ENCODE measurements around the gene RTBDN.

Gene RTBDN

DNA sequence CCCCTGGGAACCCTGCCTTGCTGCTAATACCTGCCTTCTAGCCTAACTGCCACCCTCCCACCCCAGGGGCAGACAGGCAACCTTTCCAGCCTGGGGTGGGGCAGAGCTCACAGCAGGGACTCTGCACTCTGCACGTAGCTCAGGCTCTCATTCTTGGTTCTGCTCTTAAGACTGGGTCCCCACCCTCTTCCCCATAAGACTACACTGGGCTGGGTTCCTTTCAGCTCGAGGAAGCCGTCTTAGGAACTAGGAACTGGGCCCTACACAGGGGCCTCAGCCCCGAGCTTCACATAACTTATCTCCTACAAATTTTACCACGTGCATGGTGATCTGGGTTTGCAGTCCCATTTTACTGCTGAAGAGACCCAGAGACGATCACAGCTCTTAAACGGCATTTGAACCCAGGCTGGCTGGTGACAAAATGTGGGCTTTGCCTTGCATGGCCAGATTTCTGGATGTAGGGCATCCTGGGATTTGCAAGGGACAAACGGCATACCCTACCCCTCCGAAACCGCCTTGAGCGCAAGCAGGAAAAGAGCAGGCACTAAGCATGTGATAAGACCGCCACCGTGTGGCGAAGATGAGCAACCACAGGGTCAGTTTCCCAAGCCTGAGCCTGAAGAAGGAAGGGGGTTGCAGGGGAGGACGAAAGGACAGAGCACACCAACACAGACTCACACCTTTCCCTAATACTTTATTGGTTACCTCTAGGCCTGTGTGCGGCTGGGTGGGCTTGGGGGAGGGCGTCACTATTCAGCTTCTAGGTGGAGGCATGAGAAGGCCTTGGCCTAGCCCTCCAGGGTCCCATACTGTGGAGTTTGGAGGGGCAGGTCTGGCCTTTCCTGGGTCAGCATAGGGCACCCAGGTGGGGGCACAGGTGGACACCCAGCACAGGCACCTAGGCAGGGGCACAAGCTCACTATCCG is 38.0 kb downstream of the RTBDN start:
- Histone ChIP-seq H3K4me3 (no peak overlapping the region), H3K27ac (peak overlapping the region in 20 of 21 experiments; percentile 8 to 100 (median 80))

DNA sequence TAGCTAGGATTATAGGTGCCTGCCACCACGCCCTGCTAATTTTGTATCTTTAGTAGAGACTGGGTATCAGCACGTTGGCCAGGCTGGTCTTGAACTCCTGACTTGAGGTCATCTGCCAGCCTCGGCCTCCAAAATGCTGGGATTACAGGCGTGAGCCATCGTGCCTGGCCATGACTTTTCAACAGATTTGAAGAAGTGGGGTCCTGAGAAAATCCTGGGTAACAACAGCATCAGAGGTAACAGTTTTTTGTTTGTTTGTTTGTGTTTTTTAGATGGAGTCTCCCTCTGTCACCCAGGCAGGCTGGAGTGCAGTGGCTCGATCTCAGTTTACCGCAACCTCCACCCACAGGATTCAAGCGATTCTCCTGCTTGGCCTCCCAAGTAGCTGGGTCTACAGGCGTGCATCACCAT is 39.4 kb downstream of the RTBDN start:
- peak overlapping the region in 18 of 21 experiments; percentile 16 to 100 (median 98) for H3K27ac ChIP-seq
- peak overlapping the region in 1 of 7 experiments; percentile 57 for H3K4me3 ChIP-seq

DNA sequence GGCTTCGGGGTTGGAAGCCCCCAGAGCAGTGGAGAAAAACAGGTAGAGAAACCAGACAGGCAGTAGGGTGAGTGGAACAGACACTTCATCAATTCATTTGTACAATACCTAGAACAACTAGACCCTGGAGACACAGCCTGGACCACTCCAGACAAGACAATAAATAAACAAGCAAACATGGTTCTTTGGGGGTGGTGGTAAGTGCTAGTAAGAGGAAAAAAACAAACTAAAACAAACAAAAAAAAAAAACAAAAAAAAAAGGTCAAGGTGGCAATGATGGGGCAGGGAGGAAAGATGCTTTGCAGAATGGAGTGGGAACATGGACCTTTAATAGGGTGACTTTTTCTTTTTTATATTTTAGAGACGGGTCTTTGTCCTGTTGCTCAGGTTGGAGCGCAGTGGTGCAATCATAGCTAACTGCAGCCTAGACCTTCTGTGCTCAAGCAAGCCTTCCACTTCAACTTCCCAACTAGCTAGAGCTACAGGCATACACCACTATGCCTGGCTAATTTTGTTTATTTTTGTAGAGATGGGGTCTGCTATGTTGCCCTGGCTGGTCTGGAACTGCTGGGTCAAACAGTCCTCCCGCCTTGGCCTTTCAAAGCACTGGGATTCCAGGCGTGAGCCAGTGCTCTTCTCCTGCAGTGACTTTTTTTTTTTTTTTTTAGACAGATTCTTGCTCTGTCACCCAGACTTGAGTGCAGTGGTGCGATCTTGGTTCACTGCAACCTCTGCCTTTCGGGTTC is 40.0 kb downstream of the RTBDN start:
- H3K4me3 ChIP-seq: peak overlapping the region; percentile 57 to 98 (median 86)

DNA sequence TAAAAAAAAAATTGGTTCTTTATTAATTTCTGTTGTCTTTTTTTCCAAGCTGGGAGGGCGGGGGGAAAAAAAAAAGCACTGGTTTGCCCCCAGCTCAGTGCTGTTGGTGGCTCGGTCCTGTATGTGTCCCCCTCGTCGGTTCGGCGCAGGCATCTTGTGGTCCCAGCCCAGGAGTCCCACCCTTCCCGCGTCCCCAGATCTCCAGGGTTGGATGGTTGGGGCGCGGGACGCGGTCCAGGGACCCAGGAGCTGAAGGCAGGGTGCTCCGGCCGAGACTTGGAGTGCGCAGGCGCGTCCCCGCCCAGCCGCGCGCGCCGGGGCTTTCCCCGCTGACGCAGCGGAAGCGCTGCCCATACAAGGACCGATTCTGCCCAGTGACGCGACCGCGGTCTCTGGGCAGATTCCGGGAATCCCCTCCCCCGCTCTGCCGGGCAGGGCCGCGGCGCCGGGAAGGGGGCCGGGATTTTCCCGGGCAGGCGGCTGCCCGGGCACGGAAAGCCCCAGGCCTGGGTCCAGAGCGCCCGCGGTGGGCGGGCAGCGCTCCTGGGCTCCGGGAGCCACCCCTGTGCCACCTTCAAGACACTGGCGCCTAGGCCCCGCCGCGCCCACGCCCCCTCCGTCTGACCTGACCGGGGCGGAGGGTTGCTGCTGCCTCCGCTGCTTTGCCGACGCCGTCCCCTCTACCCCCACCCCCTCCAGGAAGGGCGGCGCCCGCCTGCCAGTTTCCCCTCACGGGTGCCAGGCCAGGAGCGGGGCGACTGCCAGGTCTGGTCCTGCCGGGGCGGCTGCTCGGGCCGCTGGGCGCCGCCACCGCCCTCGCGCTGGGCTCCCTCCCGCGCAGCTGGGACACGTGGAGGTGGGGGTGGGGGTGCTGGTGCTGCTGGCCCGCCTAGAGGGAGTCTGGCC is 40.8 kb downstream of the RTBDN start:
- peak overlapping the region; percentile 89 to 100 (median 98) for H3K27ac ChIP-seq
- peak overlapping the region; percentile 57 to 98 (median 86) for H3K4me3 ChIP-seq

More for the DNA sequence above, 40.0 kb downstream of the RTBDN start:
- H3K27ac ChIP-seq: peak overlapping the region; percentile 89 to 100 (median 98)

DNA sequence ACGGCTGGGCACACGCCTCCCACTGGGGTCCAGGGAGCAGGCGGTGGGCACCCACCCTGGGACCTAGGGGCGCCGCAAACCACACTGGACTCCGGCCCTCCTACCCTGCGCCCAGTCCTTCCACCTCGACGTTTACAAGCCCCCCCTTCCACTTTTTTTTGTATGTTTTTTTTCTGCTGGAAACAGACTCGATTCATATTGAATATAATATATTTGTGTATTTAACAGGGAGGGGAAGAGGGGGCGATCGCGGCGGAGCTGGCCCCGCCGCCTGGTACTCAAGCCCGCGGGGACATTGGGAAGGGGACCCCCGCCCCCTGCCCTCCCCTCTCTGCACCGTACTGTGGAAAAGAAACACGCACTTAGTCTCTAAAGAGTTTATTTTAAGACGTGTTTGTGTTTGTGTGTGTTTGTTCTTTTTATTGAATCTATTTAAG is 41.5 kb downstream of the RTBDN start:
- Histone ChIP-seq H3K4me3 (peak overlapping the region; percentile 57 to 98 (median 86)), H3K27ac (peak overlapping the region; percentile 89 to 100 (median 98))

DNA sequence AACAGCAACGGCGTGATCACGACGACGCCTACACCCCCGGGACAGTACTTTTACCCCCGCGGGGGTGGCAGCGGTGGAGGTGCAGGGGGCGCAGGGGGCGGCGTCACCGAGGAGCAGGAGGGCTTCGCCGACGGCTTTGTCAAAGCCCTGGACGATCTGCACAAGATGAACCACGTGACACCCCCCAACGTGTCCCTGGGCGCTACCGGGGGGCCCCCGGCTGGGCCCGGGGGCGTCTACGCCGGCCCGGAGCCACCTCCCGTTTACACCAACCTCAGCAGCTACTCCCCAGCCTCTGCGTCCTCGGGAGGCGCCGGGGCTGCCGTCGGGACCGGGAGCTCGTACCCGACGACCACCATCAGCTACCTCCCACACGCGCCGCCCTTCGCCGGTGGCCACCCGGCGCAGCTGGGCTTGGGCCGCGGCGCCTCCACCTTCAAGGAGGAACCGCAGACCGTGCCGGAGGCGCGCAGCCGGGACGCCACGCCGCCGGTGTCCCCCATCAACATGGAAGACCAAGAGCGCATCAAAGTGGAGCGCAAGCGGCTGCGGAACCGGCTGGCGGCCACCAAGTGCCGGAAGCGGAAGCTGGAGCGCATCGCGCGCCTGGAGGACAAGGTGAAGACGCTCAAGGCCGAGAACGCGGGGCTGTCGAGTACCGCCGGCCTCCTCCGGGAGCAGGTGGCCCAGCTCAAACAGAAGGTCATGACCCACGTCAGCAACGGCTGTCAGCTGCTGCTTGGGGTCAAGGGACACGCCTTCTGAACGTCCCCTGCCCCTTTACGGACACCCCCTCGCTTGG is 42.1 kb downstream of the RTBDN start:
- H3K27ac ChIP-seq: peak overlapping the region; percentile 89 to 100 (median 98)
- H3K4me3 ChIP-seq: peak overlapping the region; percentile 57 to 98 (median 86)

DNA sequence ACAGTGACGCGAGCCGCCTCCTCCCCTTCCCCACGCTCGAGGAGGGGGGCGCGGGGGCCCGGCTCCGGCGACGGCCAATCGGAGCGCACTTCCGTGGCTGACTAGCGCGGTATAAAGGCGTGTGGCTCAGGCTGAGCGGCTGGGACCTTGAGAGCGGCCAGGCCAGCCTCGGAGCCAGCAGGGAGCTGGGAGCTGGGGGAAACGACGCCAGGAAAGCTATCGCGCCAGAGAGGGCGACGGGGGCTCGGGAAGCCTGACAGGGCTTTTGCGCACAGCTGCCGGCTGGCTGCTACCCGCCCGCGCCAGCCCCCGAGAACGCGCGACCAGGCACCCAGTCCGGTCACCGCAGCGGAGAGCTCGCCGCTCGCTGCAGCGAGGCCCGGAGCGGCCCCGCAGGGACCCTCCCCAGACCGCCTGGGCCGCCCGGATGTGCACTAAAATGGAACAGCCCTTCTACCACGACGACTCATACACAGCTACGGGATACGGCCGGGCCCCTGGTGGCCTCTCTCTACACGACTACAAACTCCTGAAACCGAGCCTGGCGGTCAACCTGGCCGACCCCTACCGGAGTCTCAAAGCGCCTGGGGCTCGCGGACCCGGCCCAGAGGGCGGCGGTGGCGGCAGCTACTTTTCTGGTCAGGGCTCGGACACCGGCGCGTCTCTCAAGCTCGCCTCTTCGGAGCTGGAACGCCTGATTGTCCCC is 42.9 kb downstream of the RTBDN start, which contains the start of gene JUNB:
Gene JUNB (plus strand): TSS at position 142 of the 706 bp plus-strand sequence. CDS start 286 bp downstream, at position 428.
- peak within 1 kb of the TSS; percentile 89 to 100 (median 98) for H3K27ac ChIP-seq
- H3K4me3 ChIP-seq: peak within 1 kb of the TSS; percentile 57 to 98 (median 86)

DNA sequence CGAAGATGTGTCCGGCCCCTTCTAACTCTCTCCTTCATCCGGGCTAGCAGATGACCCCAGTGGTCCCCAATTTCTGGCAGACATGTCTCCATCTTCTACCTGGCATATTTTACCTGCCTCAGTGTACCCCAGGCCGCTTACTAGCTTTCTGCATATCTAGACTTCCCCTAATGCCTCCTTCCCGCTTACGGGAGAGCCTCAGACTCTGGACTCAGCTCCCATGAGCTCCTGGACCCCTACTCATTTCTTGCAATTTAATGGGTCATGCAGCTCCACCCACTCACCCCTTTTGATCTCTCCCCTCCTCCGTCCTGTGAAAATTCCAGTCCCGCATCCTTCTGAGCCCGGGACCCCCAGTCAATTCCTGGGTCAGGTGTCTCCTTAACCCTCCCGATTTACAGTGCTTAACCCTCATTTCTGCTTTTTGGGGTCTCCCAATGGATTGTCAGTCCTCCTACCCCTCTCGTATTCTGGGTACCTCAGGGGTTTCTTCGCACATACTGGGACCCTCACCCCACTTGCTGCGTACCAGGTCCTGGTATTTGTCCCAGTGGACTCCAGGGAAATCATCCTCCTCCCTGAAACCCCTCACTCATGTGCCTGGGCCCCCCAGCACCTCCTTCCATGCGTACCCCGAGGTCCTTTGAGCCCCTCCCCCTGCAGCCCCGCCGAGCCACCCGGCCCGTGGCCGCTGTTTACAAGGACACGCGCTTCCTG is 43.6 kb downstream of the RTBDN start:
- Histone ChIP-seq H3K27ac (peak overlapping the region; percentile 89 to 100 (median 98)), H3K4me3 (peak overlapping the region; percentile 57 to 98 (median 86))

DNA sequence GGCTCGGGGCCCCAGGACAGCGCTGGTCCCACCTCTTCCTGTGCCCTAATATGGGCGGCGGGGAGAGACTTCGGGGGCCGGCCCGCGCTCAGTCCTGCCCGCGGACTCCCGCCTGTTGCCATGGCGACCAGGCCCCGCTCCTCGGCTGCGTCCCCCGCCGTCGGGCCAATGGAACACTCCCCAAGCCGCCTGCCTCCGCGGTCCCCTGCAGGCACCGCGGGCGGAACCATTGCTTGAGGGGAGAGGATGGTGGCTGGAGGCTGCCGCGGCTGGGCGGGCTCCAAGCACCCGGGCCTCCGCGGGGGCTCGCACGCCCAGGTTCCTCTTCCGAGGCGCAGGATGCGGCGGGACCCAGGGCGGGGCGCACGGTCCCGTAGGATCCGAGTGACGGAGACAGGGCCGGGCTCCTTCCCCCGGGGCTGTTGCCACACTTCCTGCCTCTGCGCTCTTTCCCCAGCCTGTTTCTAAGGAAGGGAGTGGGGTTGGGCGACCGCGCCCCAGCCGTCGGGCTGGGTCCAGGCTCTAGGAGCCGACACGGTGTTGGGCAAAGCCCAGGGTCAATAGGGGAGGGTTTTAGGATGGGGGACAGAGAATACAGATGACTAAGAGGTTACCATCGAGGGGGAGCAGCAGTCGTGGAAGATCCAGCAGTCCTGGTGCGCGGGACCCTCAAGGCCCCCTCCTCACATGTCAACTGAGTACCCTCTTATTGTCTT is 44.3 kb downstream of the RTBDN start:
- Histone ChIP-seq H3K27ac (peak overlapping the region; percentile 89 to 100 (median 98)), H3K4me3 (peak overlapping the region; percentile 57 to 98 (median 86))

DNA sequence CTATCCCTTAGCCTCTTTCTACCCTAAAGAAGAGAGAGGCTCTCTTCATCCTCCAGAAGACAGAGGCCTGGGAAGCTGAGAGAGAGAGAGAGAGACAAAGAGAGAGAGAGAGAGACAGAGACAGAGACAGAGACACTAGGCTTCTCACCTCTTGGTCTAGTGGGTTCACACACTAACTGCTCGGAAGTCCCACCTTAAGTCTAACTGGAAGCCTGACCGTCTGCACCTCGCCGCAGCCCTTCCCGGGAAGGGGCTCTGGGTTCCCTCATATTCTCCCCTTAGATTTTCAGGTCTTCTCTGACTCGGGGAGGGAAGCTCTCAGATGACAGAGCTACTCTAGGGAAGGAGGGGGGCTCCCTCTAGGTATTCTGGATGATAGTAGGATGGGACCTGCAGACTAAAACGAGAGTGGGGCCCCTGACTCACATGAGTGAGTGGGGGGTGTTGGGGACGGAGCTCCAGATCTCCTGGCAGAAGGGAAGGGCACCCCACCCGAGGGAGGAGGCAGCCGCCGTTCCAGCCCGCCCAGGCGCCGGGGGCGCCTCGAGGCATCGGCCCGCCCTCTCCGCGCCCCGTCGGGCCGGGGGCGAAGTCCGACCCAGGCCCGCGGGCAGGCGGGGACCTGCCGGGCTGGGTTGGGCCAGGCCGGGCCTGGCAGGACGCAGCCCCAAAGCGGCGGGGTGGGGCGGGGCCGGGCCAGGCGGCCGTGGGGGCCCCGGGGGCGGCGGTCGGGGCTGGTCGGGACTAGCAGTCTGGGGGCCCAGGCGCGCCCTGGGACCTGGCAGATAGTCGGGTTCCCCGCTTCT is 45.1 kb downstream of the RTBDN start:
- Histone ChIP-seq H3K27ac (peak overlapping the region; percentile 89 to 100 (median 98)), H3K4me3 (peak overlapping the region; percentile 57 to 98 (median 86))

DNA sequence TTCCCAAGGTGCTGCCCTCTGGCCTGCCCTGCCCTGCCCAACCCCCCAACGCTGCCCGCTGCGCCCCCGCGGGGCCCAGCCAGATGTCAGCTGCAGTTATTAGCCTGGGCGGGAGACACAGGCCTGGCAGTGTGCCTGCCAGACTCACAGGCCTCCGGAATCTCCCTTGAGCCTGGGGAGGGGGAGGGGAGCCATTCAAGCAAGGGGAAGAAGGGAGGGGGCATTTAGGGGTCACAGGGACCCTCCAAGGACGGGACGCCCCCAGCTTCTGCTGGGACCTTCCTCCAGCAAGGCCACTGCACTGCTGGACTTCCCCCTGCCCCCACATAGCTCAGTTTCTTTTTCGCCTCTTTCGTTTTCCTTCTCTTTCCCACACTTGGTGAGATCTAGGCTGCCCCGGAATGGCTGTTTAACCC is 45.7 kb downstream of the RTBDN start:
- Histone ChIP-seq H3K4me3 (peak overlapping the region; percentile 57 to 98 (median 86)), H3K27ac (peak overlapping the region; percentile 89 to 100 (median 98))

DNA sequence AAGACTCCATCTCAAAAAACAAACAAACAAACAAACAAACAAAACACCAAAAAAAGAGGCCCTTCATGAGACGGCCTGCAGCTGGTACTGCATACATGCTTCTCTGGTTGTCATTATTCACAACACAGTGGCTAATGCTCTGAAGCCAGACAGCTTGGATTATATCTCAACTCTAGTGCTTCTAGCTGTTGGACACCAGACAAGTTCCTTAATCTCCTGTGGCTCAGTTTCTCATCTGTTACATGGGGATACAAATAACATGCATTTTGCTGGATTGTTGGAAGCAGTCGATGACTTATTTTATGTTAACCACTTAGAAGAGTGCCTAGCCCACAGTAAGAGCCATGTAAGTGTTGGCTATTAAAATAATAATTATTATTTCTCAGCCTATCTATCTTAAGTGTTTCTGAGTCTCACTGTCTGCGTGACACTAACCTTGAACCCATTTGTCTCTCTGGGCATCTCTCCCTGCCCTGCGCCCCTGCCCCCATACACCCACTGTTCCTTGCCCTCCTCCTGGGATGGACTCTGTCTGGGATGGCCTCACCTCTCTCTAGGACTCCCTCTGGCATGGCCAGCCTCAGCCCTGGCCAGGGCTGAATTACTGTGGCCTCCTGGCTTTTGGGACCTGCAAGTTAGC is 46.2 kb downstream of the RTBDN start:
- H3K4me3 ChIP-seq: peak overlapping the region in 6 of 7 experiments; percentile 57 to 97 (median 85)

DNA sequence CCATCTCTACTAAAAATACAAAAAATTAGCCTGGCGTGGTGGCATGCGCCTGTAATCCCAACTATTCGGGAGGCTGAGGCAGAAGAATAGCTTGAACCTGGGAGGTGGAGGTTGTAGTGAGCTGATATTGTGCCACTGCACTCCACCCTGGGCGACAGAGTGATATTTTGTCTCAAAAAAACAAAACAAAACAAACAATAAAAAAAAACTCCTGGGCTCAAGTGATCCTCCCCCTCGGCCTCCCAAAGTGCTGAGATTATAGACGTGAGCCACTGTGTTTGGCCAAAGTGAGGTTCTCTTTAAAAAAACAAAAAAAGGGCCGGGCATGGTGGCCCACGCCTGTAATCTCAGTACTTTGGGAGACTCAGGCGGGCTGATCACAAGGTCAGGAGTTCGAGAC is 46.9 kb downstream of the RTBDN start:
- Histone ChIP-seq H3K4me3 (no peak overlapping the region), H3K27ac (peak overlapping the region in 20 of 21 experiments; percentile 95 to 100 (median 98))

More for the DNA sequence above, 46.2 kb downstream of the RTBDN start:
- peak overlapping the region; percentile 89 to 100 (median 98) for H3K27ac ChIP-seq

DNA sequence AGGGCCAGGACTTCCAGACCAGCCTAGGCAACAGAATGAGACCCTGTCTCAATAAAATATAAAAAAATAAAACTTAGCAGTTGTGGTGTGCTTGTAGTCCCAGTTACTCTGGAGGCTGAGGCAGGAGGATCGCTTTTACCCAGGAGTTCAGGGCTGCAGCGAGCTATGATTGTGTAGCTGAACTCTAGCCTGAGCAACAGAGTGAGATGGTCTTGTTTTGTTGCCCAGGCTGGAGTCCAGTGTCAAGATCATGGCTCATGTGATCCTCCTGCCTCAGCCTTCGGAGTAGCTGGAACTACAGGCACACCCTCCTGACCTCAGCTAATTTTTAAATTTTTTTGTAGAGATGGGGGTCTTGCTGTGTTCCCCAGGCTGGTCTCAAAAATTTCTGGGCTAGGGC is 47.4 kb downstream of the RTBDN start:
- Histone ChIP-seq H3K4me3 (no peak overlapping the region), H3K27ac (peak overlapping the region; percentile 67 to 100 (median 98))
